ENCODE measurements around the gene DSTN.
A peak's percentile ranks its signal among the peaks of the same experiment; 100 is the strongest.

DSTN gene

DNA sequence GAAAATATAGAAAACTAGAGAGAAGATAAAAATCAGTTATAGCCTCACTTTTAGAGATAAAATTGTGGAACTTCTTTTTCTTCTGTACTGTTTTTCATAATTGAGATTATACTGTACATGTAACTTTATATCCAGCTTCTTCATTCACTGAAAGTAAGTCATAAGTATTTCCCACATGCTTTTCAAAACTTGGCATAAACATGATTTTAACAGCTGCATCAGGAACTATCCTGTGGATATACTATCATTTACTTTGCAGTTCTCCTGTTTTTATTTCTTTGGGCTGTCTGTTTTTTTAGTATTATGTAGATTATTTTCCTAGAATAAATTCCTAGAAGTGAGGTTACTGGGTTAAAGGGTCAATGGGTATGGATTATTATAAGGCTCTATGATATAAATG, 14.8 kb downstream of the DSTN start:
- no peak for DNase-seq

DNA sequence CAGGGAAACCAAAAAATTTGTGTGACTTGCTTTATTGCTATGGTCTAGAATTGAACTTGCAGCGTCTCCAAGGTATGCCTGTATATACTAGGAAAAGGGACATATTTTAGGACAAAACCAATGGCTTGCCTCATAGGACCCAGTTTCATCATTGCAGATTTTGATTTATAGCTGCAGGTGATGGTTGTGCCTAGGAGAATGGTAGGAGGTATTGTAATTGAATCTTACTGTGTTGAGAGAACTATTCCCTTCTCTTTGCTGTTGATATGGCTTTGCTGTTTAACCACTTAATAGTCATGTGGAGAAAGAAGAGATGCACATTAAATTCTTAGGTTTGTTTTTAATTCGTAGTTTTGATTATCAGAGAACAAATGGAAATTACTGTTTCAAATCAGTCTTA, 16.4 kb downstream of the DSTN start:
- no peak for DNase-seq

DNA sequence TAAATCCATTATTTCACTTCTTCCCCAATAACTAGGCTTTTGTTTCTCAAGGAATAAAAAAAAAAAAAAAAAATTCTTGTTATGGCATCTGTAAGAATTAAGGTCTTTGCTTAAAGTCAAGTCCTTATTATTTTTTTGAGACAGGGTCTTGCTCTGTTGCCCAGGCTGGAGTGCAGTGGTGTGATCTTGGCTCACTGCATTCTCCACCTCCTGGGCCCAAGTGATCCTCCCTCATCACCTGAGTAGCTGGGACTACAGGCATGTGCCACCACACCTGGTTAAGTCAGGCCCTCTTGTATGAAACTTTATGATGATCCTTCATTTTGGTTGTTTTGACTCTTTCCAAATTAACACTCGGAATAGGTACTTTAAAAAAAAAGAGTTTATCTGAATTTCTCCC, 17.3 kb downstream of the DSTN start:
- DNase-seq: no peak

DNA sequence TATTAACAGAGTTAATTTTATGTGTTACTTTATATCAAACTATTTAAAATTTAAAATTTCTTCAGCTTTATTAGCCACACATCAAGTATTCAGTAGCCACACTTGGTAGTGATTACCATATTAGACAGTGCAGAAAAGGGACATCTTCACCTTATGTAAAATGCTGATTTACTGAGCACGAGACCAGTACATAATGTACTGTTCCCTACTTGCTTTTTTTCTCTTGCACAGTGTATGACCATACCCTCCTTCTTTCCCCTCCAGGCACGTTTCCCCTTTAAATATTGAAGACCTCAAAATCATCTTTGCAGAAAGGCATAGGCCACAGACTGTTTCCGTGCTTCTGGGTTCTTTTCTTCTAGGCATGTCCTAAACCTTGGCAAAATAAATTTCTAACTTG, 17.9 kb downstream of the DSTN start:
- no peak for DNase-seq

DNA sequence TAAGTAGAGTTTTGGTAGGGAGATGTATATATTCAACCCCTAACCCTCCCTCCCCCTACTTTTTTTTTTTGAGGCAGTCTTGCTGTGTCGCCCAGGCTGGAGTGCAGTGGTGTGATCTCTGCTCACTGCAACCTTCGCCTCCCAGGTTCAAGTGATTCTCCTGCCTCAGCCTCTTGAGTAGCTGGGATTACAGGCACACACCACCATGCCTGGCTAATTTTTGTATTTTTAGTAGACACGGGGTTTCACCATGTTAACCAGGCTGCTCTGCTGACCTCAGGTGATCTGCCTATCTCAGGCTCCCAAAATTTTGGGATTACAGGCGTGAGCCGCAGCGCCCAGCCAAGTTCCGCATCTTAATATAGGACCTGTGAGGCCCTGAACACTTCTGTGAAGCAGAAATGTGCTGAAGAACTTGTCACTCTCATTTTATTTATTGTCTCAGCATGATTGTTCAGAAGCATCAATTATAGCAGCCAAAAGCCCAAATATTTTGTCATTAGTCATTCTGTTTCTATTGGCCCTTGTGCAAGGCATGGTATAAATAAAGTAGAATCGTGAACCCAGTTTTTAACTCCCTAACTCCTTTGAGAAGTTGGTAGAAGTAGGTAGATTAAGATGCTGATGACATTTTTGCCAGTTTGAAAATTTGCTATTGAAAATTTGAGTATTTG, 19.4 kb downstream of the DSTN start:
- no peak for DNase-seq

DNA sequence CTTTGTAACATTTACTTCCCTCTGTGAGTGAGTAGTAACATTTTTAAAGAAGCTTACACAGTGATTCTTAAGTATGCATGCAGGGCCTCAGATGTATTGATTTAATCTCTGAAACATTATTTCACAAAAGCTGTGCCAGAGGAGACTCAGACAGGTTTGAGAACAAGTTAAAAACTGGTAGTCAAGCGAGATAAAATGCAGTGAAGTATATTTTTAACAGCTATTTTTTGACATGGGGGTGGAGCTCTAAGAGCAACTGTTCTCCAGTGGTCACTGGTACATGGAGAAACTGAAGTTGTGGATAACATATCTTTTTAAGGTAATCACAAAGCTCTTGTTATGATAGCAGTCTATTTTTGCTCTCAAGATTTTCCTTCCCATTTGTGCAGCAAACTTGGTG, 20.4 kb downstream of the DSTN start:
- DNase-seq: no peak

DNA sequence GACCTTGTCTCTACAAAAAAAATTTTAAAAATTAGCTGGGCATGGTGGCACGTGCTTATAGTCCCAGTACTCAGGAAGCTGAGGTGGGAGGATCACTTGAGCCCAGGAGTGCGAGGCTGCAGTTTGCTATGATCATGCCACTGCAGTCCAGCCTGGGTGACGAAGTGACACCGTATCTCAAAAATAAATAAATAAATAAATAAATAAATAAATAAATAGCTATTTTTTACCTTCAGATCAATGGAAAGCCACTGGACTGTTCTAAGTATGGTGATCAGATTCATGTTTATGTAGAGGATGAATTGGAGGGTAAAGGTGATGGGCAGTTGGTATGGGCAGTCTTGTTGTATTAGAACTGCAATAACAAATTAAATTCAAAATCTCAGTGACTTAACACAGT, 24.0 kb downstream of the DSTN start:
- no peak for DNase-seq

DNA sequence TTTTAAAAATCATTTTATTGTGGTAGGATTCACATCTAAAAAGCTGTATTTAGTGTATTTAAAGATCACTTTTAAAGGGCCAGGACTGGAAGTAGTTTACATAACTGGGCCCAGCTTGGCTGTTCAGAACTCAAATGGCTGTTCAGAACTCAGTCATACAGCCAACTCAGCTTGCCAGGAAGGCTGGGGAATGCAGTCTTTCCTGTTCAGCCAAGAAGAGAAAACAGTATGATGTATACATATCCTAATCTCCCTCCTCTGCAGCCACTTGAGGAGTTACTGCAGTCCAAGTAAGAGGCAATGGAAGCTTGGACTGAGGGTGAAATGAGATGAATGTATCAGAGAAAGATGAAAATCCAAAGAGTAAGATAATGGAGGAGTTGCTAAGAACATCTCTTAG, 24.6 kb downstream of the DSTN start:
- DNase-seq: no peak

DNA sequence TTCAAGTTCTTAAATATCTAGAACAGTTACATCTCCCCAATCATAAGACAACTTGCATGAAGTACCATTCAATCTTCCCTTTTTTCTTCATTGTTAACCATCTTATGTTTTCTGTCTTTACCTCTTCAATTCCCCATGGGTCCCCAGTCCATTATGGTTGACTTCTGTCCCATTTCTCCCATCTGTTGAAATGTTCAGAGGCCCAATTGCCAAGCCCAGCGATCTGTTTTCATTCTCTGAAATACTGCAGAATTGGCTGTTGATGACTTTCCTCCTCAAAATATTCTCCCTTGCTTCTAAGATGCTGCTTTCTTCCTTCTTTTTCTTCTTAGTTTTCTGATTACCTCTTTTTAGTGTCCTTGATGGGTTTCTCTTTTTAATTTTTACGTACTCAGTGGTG, 26.0 kb downstream of the DSTN start:
- no peak for DNase-seq

DNA sequence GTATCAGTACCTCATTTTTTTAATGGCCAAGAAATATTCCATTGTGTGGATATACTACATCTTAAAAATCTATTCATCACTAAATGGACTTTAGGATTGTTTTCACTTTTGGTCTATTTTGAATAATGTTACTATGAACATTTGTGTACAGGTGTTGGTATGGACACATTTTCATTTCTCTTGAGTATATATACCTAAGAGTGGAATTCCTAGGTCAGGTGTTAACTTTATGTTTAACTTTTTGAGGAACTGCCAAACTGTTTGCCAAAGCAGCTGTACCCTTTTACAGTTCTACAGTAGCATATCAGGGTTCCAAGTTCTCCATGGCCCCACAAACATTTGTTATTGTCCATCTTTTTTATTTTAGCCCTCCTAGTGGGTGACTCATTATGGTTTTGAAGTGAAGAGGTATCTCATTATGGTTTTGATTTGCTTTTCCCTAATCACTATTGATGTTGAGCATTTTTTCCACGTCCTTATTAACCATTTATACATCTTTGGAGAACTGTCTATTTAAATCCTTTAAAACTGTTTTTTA, 28.2 kb downstream of the DSTN start:
- no peak for DNase-seq

DNA sequence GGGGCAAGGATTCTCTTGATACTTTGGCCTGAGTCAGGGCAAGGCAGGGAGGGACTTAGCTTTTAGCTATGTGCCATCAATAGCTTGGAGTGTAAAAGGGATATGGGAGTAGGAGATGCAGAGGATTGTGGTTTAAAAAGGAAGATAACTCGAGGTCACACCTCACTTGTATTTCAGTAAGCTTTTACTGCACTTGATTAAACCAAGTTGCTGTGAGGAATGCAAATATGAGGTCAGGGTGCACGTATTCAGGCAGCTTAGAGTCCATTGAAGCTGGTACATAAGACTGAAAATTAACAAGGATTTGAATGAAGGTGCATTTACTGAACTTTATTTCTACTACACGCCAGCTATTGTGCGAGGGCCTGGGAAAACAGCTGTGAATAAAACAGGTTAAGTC, 32.1 kb downstream of the DSTN start:
- no peak for DNase-seq

DNA sequence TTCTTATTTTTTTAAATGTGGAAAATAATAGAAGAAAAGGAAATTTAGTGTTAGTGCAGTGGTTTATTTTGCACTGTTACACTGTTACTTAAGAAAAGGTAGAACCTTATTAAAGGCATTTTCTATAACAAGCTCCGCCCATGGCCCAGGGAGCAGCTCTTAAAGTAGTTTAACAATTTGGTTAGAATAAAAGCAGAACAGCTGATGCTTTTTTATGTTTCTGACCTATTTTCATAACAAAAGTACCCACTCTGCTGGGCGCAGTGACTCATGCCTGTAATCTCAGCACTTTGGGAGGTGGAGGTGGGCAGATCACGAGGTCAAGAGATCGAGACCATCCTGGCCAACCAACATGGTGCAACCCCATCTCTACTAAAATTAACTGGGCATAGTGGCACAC, 32.6 kb downstream of the DSTN start:
- no peak for DNase-seq

DNA sequence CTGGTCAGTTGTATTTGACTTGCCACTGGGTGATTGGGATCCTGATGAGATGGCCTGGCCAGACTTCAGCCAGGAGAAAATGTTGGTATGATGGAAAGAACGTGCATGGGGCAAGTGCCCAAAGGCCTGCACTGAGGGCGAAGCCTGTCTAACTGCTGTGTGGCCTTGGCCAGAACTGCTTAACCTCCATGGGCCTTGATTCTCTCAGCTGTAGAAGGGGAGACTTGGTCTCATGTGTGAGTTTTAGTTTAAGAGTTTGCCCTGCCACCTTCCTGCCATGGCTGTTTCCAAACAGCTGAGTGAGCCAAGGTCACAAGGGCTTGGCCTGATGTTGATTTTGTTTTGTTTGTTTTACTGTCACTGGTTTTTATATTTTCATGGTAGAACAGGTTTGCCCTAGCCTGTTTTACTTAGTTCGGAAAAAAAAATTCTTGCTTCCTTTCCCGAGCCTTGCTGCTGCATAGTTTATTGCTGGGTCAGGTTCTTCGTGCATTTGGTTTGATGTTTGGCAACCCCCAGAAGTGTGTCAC, 35.3 kb downstream of the DSTN start:
- DNase-seq: no peak

DNA sequence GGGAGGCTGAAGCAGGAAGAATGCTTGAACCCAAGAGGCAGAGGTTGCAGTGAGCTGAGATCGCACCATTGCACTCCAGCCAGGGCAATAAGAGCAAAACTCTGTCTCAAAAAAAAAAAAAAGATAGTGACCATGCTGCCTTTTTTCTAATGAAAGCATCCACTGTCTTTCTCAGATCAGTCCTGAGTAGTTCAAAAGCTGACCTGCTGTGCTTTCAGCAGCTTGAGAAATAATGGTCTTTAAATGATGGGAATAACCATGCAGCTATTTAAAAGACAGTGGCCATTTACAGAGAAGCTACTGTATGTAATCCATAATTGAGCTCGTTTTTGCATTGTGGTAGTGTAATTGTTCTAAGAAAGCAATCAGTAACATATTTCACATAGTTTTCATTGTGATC, 36.1 kb downstream of the DSTN start:
- no peak for DNase-seq

DNA sequence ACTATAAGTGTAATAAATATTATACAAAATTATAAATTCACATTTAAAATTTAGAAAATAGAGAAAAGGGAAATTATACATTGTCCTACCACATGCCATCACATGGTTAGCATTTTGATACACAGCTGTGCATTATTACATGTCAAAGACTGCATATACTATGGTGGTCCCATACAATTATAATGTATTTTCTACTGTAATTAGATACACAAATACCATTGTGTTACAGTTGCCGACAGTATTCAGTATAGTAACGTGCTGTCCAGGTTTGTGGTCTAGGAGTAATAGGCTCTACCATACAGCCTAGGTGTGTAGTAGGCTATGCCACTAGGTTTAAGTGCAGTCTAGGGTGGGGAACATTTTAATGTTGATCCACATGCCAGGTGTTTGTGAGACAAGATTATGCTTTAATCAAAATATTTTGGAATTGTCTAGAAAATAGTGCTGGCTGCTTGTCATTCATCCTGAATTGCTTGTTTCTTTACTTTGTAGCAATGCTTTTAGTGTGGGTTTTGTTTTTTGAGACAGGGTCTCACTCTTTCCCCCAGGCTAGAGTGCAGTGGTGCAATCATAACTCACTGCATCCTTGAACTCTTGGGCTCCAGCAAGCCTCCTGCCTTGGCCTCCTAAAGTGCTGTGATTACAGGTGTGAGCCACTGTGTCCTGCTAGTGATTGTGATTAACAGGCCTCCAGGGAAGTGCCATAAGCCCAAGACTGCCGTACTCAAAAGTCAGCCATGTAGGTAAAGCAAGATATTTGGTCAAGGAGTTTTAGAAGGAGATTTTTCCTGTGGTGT, 39.0 kb downstream of the DSTN start:
- no peak for DNase-seq

DNA sequence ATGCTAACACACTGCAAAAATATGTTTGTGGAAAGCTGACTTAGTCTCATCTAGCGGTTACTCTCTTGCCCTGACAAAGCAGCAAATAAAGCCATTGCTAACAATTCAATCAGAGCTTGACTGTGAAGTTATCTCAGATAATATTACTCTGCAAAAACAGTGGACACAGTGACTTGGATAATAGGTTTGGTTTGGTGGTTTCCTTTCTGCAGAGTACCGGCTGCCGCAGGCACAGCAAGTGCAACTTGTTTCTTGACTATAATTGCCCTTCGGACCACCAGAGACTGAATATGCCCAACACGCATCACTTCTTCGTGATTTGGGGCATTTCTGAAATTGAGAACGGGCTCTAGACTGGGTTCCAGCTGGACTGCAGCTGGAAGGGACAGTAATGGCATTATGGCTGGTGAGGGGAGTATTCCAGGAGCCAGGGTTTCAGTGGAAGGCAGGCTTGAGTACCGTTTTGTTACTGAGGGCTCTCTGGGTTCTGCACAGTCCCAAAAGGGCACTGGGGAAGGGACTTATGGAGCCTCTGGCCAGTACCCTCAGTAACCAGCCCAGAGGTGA, 40.0 kb downstream of the DSTN start:
- DNase-seq: no peak

DNA sequence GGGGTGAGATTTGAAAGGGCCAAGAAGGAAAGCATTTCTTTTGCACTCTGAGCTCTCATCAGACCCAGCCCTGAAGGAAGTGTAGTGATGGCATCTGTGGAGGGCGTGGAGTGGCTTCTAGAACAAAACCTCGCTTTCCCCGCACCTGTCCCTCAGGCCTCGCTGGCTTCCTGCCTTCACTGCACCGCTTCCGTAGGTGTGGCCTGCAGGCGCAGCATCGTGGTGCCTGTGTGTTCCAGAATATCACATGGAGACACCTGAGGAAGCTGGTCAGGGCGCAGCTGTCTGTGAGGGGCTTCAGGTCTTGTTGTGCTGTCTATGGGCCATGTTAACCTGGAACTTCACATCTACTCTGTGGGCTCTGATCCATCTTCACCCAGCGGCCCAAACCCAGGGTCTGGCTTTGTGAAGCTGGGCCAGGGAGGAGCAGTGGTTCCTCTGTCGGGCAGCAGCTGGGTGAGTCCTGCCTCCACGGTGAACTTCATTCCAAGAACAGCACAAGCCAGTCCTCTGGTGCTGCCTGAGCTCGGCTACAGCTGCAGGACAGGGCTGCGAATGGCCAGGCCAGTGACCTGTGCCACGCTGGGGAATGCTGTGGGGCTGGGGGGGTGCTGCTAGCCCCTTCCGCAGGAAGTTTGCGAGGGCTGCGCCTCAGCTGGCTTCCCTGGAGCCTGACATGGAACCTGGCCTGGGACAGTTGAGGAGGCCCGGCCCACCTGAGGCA, 40.9 kb downstream of the DSTN start:
- DNase-seq: no peak

DNA sequence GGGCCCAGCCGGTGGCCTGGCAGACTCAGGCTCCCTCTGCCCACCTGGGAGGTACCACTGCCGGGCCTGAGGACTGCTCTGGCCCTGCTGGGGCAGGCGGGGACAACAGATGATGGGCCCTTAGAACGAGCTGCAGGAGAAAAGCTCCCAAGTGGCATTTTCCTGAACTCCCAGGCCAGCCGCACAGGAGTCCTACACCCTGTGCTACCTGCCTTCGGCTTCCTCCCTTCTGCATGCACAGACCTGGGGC, 41.3 kb downstream of the DSTN start:
- DNase-seq: no peak

DNA sequence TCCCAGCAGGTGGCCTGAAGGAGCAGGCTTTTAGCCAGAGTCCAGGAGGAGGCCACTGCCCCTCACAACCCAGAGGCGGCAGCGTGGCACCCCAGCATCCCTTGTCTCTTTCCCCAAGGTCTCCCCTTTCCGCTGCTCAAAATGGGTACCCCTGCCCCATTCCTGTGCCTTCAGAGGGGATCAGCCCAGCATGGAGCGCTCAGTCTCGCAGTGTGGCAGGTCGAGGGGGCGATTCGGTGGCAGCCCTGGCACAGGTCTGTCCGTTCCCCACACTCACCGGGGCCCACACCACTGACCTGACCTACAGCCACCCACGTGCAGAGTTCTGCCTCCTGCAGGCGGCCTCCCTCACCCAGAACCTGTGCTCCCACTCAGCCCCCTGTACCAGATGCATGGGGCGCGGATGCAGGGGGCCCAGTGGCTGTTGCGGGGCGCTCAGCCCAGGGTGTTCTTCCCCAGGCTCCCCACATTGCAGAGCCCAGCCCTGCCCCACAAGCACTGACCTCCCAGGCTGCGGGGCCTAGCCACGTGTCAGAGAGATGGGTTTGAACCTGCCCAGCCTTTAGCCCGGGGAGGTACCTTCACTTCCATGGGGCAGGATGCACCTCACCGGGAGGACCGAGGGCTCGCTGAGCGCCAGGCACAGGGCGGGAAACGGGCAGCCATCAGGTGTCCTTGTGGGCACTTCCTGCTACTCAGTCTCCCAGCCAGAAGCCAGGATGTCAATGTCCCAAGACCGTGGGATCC, 41.8 kb downstream of the DSTN start:
- DNase-seq: no peak

DNA sequence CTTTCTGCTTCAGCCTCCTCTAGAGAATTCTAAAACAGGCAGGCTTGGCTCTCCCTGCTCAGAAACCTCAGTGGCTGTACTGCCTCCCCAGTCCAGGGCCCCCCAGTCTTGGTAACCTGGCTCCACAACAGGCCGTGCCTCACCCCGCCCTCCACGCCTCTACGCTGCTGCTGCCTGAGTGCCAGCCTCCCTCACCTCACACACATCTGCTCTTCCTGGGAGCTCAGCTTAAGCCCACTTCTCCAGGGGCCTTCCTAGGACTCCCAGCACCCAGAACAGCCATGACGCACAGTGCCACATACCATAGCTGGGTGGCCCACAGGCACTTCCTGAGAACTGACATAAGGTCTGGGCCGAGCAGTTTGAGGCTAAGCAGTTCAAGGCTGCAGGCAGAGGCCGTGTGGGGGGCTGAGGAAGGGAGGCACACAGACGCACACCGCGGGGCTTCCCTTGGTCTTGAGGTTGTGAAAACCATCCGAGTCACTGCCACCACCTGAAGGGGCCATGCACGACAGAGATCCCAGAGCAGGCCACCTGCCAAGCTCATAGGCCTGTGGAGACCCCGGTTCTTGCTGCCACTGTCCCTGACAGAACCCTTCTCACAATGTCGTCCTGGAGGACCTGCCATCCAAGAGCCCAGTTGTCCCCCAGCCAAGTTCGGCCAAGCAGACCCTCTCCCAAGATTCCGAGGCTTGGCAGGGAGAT, 42.6 kb downstream of the DSTN start:
- peak; percentile 32 for DNase-seq

DNA sequence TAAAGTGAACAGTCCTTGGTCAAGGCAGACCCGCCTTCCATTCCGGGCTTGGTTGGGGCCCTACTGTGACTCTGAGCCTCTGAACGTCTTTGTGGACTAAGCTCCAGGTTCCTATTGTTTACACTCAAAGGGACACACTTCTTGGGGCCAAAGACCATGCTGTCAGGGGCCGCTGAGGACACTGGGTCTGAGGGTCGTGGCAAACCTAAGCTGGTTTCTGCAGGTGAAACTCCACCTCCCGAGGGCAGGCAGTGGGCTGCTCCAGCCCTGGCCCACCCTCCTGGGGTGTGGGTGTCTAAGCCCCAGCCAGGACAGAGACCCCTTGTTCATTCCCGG, 43.1 kb downstream of the DSTN start:
- DNase-seq: no peak
